CD4-positive, alpha-beta T cell treated with Interferon gamma for 1 hour (primary cell): Measurements from ENCODE around the gene SLC1A1.
"Not testable (repeated sequence)": the region's sequence is repeated elsewhere in the genome, so short reads cannot be mapped to it uniquely, and the experiment has no call there.

Source experiments
- DNase-seq: peaks from one replicate; pipeline ENCODE4 v3.0.0-alpha.2; 2020

The SLC1A1 gene

GRCh38 chr9:4507306-4508130 is 17.2 kb downstream of the SLC1A1 start:
- DNase-seq: no peak

- no peak for DNase-seq
These were observed 18.1 kb downstream of the SLC1A1 start for GRCh38 chr9:4508246-4508906.

- no peak for DNase-seq
These were observed 18.8 kb downstream of the SLC1A1 start for GRCh38 chr9:4508907-4509589.

- no peak for DNase-seq
These were observed 19.3 kb downstream of the SLC1A1 start for GRCh38 chr9:4509590-4509984.

- no peak for DNase-seq
These were observed 20.5 kb downstream of the SLC1A1 start for GRCh38 chr9:4510546-4511322.

- no peak for DNase-seq
These were observed 24.2 kb downstream of the SLC1A1 start for GRCh38 chr9:4514252-4515128.

GRCh38 chr9:4515958-4516375 is 25.7 kb downstream of the SLC1A1 start:
- no peak for DNase-seq

GRCh38 chr9:4517274-4517673 is 27.0 kb downstream of the SLC1A1 start:
- no peak for DNase-seq

GRCh38 chr9:4519604-4520003 is 29.3 kb downstream of the SLC1A1 start:
- no peak for DNase-seq

GRCh38 chr9:4520055-4520454 is 29.8 kb downstream of the SLC1A1 start:
- no peak for DNase-seq

- DNase-seq: no peak
These were observed 40.1 kb downstream of the SLC1A1 start for GRCh38 chr9:4530375-4530774.

- DNase-seq: not testable (repeated sequence)
These were observed 40.6 kb downstream of the SLC1A1 start for GRCh38 chr9:4530831-4531230.

- not testable (repeated sequence) for DNase-seq
These were observed 41.1 kb downstream of the SLC1A1 start for GRCh38 chr9:4531355-4531754.

- DNase-seq: not testable (repeated sequence)
These were observed 43.6 kb downstream of the SLC1A1 start for GRCh38 chr9:4533881-4534280.

GRCh38 chr9:4536196-4536595 is 45.9 kb downstream of the SLC1A1 start:
- DNase-seq: not testable (repeated sequence)

GRCh38 chr9:4537581-4537980 is 47.3 kb downstream of the SLC1A1 start:
- no peak for DNase-seq

- no peak for DNase-seq
These were observed 47.8 kb downstream of the SLC1A1 start for GRCh38 chr9:4538107-4538506.

- no peak for DNase-seq
These were observed 48.4 kb downstream of the SLC1A1 start for GRCh38 chr9:4538621-4539020.

- DNase-seq: no peak
These were observed 50.2 kb downstream of the SLC1A1 start for GRCh38 chr9:4540425-4540824.

- DNase-seq: no peak
These were observed 51.0 kb downstream of the SLC1A1 start for GRCh38 chr9:4541281-4541680.

GRCh38 chr9:4541856-4542255 is 51.6 kb downstream of the SLC1A1 start:
- no peak for DNase-seq

GRCh38 chr9:4544714-4545113 is 54.4 kb downstream of the SLC1A1 start:
- DNase-seq: not testable (repeated sequence)
